ENCODE data around the gene GMPR.

Gene GMPR

GRCh38 chr6:16336911-16337294, 98.5 kb downstream of the GMPR start:
- H3K27ac ChIP-seq = peak overlapping the region; percentile 7 to 64
- DNase-seq (ENCODE audit: low spot score) = no peak
- no peak for TF ChIP-seq CTCF (IDR thresholded peaks at IDR 0.05)

GRCh38 chr6:16337295-16337975, 99.0 kb downstream of the GMPR start:
- DNase-seq (ENCODE audit: low spot score) = peak; percentile 92
- Histone ChIP-seq H3K4me3 (no peak overlapping the region), H3K27ac (peak overlapping the region; percentile 7 to 64)
- TF ChIP-seq CTCF (IDR thresholded peaks at IDR 0.05) = no peak

More at GRCh38 chr6:16336911-16337294, 98.5 kb downstream of the GMPR start:
- no peak overlapping the region for H3K4me3 ChIP-seq

- Histone ChIP-seq H3K27ac (peak overlapping the region in 1 of 2 donors; percentile 25), H3K4me3 (no peak overlapping the region)
- DNase-seq (ENCODE audit: low spot score) = no peak
- no peak for TF ChIP-seq CTCF (IDR thresholded peaks at IDR 0.05)
Observed at GRCh38 chr6:16338577-16339264, 100.3 kb downstream of the GMPR start.

GRCh38 chr6:16339265-16339587, 100.8 kb downstream of the GMPR start:
- no peak for TF ChIP-seq CTCF (IDR thresholded peaks at IDR 0.05)
- no peak overlapping the region for H3K4me3 ChIP-seq
- H3K27ac ChIP-seq = peak overlapping the region in 1 of 2 donors; percentile 25
- DNase-seq (ENCODE audit: low spot score) = no peak

- Histone ChIP-seq H3K4me3 (no peak overlapping the region), H3K27ac (no peak overlapping the region)
- no peak for TF ChIP-seq CTCF (IDR thresholded peaks at IDR 0.05)
- DNase-seq (ENCODE audit: low spot score) = no peak
Observed at GRCh38 chr6:16343593-16343992, 105.2 kb downstream of the GMPR start.

- Histone ChIP-seq H3K27ac (no peak overlapping the region), H3K4me3 (no peak overlapping the region)
- no peak for DNase-seq (ENCODE audit: low spot score)
- no peak for TF ChIP-seq CTCF (IDR thresholded peaks at IDR 0.05)
Observed at GRCh38 chr6:16344756-16345155, 106.4 kb downstream of the GMPR start.
